NCI-H524 (cell line): ENCODE measurements around the gene CDC37.
A peak's percentile ranks its signal among the peaks of the same experiment; 100 is the strongest.
"Not testable (repeated sequence)": the region's sequence is repeated elsewhere in the genome, so short reads cannot be mapped to it uniquely, and the experiment has no call there.

ENCODE experiments used
- DNase-seq, 2 experiments: peaks; one replicate each; lab custom pipeline; 2025; lab: John Stamatoyannopoulos, UW

CDC37 gene

GRCh38 chr19:10395003-10395402 lies 8.3 kb downstream of the CDC37 start:
- DNase-seq, result no peak

- DNase-seq, result no peak
These were observed 10.2 kb downstream of the CDC37 start for GRCh38 chr19:10393137-10393536.

- DNase-seq, result no peak
These were observed 11.2 kb downstream of the CDC37 start for GRCh38 chr19:10392120-10392519.

DNA sequence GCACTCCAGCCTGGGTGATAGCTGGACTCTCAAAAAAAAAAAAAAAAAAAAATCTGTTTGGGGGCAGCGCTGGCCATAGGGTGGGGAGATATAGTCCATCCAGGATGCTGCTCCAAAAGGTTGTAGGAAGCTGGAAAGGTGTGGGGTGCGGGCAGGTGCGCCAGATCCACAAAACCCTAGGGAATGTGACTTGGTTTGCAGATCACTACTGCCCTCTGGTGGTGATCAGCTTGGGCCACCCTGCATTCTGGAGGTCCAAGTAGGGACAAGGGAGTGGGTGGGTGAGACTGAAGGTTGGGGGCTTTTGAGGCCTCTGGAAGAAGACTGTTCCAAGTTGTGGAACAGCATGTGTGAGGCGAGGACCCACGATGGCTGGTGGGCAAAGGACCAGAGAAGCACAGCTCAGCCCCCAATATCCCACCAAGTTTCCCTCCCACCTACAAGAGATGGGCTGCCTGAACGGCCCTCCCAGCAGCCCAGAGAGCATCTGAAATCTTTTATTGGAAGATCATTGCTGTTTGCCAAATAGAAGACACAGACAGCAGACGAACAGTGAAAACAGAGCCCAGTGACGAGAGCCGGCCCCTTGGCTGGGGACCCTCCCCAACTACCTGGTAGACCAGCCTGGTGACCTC lies 12.6 kb downstream of the CDC37 start:
- DNase-seq, result peak; percentile 65 to 71

- DNase-seq, result no peak
These were observed 13.5 kb downstream of the CDC37 start for GRCh38 chr19:10389863-10390262.

DNA sequence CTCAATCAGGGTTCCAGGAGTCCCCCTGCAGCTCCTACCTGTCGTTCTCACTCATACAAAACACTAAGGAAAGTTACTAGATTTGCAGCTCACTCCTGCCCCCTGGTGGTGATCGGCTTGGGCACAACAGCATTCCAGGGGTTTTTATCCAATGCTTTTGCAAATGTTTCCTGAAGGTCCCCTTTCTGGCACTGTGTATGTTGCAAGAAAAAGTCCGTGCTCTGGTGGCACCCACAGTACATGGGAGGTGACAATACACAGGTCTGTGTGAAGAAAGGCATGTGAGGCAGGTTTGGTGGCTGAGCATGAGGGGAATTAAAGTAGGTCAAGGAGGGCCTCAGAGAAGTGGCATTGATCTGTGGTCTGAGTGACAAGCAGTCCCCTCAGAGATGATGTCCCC lies 14.4 kb downstream of the CDC37 start:
- DNase-seq, result peak; percentile 81 to 85

- no peak for DNase-seq
These were observed 18.8 kb downstream of the CDC37 start for GRCh38 chr19:10384580-10384979.

- DNase-seq, result not testable (repeated sequence)
These were observed 20.2 kb downstream of the CDC37 start for GRCh38 chr19:10383223-10383499.

GRCh38 chr19:10380313-10381102 lies 22.8 kb downstream of the CDC37 start, which contains the start of gene TYK2:
Gene TYK2 (minus strand): TSS chr19:10380572. CDS start chr19:10378406, 2,166 bp downstream.
- DNase-seq, result peak; percentile 99 to 100

DNA sequence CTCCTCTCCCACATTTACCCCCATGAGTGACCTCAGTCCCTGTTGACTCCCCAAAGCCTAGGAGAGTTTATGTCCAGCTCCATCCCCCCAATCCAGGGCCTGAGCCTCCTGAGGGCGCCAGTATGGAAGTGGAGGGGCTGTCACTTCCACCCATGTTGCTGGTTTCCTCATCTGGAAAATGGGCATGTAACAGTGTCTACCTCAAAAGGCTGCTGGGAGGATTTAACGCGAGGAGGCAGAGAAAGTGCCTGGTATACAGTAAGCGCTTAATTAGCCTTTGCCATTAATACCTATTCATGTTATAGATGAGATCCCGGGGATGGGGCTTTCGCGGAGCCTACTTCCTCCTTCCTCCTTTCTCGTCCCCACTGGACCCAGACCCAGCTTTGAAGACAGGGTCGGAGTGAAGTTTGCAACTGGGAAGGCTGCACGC lies 23.4 kb downstream of the CDC37 start:
- no peak for DNase-seq

- DNase-seq, result no peak
These were observed 25.2 kb downstream of the CDC37 start for GRCh38 chr19:10378124-10378523.

DNA sequence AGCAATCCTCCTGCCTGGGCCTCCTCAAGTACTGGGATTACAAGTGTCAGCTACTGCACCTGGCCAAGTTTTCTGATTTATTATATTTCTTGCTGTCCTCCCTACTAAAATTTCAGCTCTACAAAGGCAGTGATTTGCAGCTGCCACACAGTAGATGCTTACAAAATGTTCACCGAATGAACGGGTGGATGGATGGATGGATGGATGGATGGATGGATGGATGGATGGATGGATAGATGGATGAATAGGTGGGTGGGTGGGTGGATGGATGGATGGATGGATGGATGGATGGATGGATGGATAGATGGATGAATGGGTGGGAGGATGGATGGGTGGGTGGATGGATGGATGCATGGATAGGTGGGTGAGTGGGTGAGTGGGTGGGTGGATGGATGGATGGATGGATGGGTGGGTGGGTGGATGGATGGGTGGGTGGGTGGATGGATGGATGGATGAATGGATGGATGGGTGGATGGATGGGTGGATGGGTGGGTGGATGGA lies 26.2 kb downstream of the CDC37 start:
- not testable (repeated sequence) for DNase-seq

DNA sequence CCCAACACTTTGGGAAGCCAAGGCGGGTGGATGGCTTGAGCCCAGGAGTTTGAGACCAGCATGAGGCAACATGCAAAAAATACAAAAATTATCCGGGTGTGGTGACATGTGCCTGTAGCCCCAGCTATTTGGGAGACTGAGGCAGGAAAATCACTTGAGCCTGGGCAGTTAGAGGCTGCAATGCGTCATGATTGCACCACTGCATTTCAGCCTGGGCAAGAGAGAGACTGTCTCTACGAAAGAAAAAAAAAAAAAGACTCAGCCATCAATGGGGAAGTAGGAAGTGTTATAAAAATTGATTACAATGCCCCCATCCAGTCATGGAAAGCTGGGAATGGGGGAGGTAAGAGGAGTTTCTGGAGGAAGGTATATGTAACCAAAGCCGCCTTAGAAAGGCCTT lies 28.4 kb downstream of the CDC37 start:
- no peak for DNase-seq

GRCh38 chr19:10372690-10373089 lies 30.7 kb downstream of the CDC37 start:
- no peak for DNase-seq

DNA sequence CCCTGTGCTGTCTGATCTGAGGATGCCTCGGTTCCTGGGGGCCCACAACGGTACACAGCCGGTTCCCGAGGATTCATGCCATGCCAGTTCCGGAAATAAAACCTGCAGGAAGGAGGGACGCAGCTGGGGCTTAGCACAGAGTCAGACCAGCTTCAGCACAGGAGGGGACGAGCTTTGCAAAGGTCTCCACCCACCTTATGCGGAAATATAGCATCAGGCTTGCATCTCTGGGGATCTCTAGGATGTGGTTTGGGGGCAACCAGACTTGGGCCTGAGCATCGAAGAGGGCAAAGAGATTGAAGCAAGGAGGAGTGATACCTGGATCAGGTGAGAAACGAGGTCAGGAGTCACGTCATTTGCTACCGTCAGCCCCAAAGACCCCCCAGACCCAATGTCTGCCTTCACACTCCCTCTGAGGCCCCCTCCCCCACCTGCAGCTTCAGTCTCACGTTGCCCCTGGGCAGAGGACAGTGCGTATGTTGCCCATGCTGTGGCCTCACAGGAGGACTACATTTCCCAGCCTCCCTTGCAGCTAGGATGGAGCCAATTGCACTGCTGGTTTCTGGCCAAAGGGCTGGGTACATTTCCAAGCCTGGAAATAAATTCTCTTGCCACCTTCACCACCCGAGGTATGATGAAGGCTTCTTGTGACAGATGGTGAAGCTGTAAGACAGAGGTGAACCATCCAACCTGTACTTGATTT lies 35.1 kb downstream of the CDC37 start:
- no peak for DNase-seq

GRCh38 chr19:10366950-10367512 lies 36.3 kb downstream of the CDC37 start:
- not testable (repeated sequence) for DNase-seq

GRCh38 chr19:10365518-10365917 lies 37.8 kb downstream of the CDC37 start:
- DNase-seq, result no peak

- DNase-seq, result no peak
These were observed 38.7 kb downstream of the CDC37 start for GRCh38 chr19:10364644-10365043.

- DNase-seq, result no peak
These were observed 39.5 kb downstream of the CDC37 start for GRCh38 chr19:10363789-10364281.

- no peak for DNase-seq
These were observed 41.1 kb downstream of the CDC37 start for GRCh38 chr19:10362259-10362658.

DNA sequence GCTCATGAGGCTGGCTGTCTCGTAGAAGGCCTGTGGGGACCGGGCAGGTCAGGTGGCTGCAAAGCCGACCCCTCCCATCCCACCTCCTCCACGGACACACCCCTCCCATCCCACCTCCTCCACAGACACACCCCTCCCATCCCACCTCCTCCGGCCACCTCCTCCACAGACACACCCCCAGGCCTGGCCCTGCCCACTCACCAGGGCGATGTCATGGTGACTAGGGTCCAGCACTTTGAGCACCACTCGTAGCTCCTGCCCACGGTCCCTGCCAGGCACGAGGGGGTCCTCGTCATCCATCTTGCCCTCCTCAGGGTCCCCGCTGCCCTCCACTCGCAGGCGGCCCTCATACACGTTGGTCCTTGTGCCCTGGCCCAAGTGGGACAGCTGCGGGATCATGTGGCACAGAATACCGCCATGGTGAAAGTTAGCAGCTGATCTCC lies 41.8 kb downstream of the CDC37 start:
- no peak for DNase-seq

DNA sequence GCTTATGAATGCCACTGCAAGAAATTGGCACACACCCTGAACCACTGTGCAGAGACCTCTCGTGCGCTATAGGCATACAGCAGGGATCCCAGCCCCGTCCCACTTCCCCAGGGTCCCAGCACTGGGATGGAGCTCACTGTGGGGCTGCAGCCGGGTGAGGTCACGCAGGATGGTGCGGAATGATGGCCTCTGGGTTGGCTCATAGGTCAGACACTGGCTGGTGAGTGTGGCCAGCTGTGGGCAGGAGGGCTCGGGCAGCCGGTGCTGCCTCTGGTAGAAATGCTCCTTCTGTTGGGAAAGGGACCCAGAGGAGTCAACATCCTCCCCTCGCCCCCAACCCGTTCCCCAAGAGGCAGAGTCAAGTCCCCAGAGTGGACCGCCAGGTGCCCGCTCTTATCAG lies 46.9 kb downstream of the CDC37 start:
- DNase-seq, result no peak
